GM18909 (cell line): ENCODE results near the gene KNOP1.
"Not testable (repeated sequence)": the region's sequence is repeated elsewhere in the genome, so short reads cannot be mapped to it uniquely, and the experiment has no call there.

Source experiments
- ATAC-seq: cut with Tn5 transposase; IDR thresholded peaks from one replicate; pipeline ENCODE4 v1.9.1; 2021; ENCODE audit warnings: mild to moderate bottlenecking; ENCODE audit not compliant: unreplicated experiment, poor library complexity

The KNOP1 gene

GRCh38 chr16:19744670-19745069 lies 26.6 kb upstream of the KNOP1 start:
- ATAC-seq = no peak

- no peak for ATAC-seq
These were observed 25.8 kb upstream of the KNOP1 start for GRCh38 chr16:19743816-19744159.

GRCh38 chr16:19741354-19741753 lies 23.3 kb upstream of the KNOP1 start:
- no peak for ATAC-seq

- ATAC-seq = no peak
These were observed 19.4 kb upstream of the KNOP1 start for GRCh38 chr16:19737306-19738038.

- no peak for ATAC-seq
These were observed 17.2 kb upstream of the KNOP1 start for GRCh38 chr16:19735074-19735867.

GRCh38 chr16:19733551-19733950 lies 15.5 kb upstream of the KNOP1 start:
- ATAC-seq = no peak

GRCh38 chr16:19728636-19728965 lies 10.6 kb upstream of the KNOP1 start:
- ATAC-seq = no peak

GRCh38 chr16:19722981-19723380 lies 5.0 kb upstream of the KNOP1 start:
- ATAC-seq = no peak

- no peak for ATAC-seq
These were observed 4.4 kb upstream of the KNOP1 start for GRCh38 chr16:19722269-19722952.

- no peak for ATAC-seq
These were observed 568 bp upstream of the KNOP1 start for GRCh38 chr16:19718624-19718965.

GRCh38 chr16:19717314-19717713 lies 713 bp downstream of the KNOP1 start:
- ATAC-seq = no peak

- not testable (repeated sequence) for ATAC-seq
These were observed 1.3 kb downstream of the KNOP1 start for GRCh38 chr16:19716728-19717127.

GRCh38 chr16:19716183-19716582 lies 1.8 kb downstream of the KNOP1 start:
- ATAC-seq = no peak

GRCh38 chr16:19715566-19715965 lies 2.5 kb downstream of the KNOP1 start:
- ATAC-seq = no peak

- no peak for ATAC-seq
These were observed 4.3 kb downstream of the KNOP1 start for GRCh38 chr16:19713697-19714096.

GRCh38 chr16:19712418-19713058 lies 5.5 kb downstream of the KNOP1 start:
- no peak for ATAC-seq

- no peak for ATAC-seq
These were observed 6.4 kb downstream of the KNOP1 start for GRCh38 chr16:19711643-19712042.

- ATAC-seq = no peak
These were observed 7.0 kb downstream of the KNOP1 start for GRCh38 chr16:19710991-19711545.

- ATAC-seq = no peak
These were observed 7.7 kb downstream of the KNOP1 start for GRCh38 chr16:19710191-19710908.
